Sciatic nerve (tissue), 2 donors: ENCODE data around the gene TMEM156. TPM values are rescaled to one million over a fixed set of nuclear protein-coding genes. Genes with fewer than 3 reads are reported as not detected.
"Not testable (repeated sequence)": the region's sequence is repeated elsewhere in the genome, so short reads cannot be mapped to it uniquely, and the experiment has no call there.

Source experiments
- ATAC-seq: fragments of 200-7000 bp; cut with Tn5 transposase; one replicate; pipeline ENCODE4 v1.9.1; 2020; ENCODE audit warnings: mild to moderate bottlenecking, moderate library complexity
- DNase-seq: peaks from one replicate; pipeline ENCODE4 v3.0.0-alpha.2; 2020; ENCODE audit warnings: low spot score
- intact Hi-C: fragments of 100-400 bp; cut with DNase I; formaldehyde crosslinking; loops from one replicate; pipeline ENCODE4 v1.14.2; 2022
- total RNA-seq: library from RNA; stranded (reverse); fragmentation: NEBNext Ultra II Directional; extraction: Animal tissue kit (Norgen Biotek cat#: 25700); gene quantifications from one replicate; pipeline ENCODE4 v1.2.1, GENCODE V29; 2021
- donor health status: DM: no; HTN: no; CAD: no.
- donor health status: DM: no; HTN: no; CAD: no.

TMEM156 gene
- total RNA-seq, 1 donor from 2014 or later: 0.62 TPM

DNA sequence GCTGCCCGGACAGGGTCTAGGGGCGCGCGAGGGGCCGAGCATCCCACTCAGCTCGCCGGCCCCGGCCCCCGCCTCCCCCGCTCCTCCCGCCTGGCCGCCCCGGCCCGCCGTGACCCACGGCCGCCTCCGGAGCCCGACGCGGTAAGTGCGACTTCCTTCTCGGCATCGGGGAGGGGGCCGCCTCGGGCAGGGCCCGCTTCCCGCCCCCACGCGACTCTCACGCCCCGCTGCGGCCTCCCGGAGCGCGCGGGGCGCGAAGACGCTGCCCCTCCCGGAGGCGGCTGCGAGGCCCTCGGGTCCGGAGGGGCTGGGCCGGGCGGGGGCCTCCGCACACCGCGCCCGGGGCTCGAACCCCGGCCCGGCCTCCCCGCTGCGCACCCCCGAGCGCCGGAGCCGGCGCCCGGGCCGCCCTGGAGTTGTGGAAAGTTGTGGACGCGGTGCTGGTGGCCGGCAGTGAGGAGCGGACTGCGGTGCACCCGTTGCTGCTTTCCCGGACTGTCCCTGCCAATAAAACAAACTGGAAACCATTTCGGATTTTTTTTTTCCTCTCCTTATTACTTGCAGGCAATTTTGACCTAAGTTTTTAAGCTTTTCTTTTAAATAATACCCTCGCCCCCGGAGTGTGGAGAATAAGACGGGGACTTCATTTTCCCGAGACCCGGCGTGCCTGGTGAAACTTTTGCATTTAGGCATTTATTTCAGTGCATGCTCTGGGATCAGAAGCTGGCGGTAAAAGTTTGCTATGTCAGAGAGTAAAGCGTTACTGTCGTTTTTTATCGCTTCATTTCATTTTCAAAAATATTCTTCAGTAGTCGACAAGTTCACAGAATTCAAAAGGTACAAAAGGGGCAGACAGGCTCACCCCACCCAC, 13.0 kb upstream of the TMEM156 start:
- intact Hi-C loops: no loop called here
- ATAC-seq (peak; percentile 53), DNase-seq (no peak)

DNA sequence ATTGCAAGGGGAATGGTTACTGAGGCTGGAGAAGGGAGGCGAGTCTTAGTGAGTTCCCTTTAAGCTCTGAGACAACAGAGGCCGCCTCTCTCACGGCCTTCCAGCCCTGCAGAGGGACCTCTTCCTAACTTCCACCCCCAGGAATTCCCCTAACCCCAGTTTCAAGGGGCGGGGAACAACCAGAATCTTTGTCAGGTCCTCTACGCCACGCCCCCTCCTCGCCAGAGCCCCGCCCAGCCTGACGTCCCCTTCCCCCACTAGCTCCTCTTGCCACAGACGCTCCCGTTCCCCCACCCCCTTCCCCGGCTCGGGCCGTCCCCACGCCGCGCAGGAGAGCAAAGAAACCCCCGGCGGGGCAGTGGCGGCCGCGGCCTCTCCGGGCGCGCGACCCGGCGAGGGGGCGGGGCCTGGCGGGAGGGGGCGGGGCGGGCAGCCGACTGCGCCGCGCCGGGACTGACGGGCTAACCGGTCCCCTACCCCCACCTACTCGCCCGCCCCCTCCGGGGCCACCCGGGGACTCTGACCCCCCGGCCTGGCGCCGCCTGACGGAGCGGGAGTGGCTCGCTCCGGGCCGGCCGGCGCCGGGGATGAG, 12.3 kb upstream of the TMEM156 start:
- DNase-seq (peak; percentile 97), ATAC-seq (peak; percentile 95)
- intact Hi-C loops: no loop called here

DNA sequence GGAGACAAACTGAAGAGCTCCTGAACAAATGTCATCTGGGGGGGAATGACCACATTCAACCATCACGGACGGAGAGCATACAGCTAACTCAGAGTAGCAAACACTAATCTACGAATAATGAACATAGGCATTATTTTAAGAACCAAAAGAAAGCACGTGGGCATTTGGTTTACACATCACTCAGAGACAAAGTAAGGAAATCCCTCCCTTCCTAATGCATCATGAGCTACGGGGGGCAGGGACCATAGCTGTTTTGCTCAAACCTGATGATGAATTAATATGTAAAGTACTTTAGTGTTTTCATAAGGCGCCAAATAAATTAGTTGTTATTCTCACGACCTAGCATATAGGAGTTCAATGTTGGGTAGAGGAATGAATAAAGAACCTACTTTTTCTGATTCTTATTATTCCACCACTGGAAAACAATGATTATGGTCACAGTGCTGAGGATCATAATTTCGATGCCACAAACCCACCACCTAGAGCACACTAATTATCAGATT, 11.7 kb upstream of the TMEM156 start:
- DNase-seq (no peak), ATAC-seq (peak; percentile 4)
- intact Hi-C loops: no loop called here

DNA sequence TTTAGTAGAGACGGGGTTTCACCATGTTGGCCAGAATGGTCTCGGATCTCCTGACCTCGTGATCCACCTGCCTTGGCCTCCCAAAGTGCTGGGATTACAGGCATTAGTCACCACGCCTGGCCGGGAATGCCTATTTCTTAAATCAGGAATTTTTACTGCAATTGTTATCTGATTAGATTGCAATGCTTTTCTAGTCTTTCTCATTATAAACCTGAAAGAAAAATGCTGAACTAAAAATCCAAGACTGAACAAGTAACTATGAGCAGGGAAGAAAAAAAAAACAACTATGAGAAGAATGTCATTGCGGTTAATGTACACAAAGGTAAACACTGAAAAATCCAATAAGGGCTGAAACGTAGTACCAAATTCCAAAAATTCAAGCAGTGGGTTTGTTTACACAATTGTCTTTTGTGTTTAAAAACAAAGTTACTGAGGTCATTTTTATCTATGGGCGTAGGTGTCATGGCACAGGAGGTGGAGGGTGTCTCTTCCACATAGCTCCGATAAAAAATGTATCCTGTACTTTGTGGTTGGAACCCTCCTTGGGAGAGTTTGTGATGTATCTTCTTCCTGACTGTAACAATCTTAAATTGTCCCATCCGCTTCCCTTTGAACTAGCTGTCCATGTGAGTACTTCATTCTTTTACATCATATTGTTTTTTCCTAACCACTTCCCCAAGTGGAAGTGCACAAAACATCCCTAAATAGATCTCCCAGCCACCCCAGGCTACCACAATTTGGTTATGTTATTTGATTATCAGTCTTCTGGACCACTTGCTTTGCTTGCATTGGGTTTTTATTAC, 11.1 kb upstream of the TMEM156 start:
- no peak for DNase-seq
- peak; percentile 20 for ATAC-seq
- intact Hi-C loops: no loop called here

DNA sequence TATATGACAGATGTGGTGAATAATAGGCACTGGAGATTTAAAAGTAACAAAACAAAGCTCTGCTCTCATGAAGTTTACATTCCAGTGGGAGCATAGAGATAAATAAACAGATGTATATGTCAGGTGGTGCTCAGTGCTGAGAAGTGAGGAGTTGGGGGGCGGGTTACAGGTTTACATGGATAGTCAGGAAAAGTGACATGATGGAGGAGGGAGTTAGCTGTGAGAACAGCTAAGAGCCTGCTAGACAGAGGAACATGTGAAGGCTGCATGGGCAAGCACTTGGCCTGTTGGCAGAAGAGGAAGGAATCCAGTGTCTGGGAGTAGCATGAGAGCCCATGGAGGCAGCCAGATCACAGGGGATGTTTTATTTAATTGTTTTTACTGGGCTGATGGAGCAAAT, 10.2 kb upstream of the TMEM156 start:
- DNase-seq (no peak), ATAC-seq (no peak)
- intact Hi-C loops: no loop called here

DNA sequence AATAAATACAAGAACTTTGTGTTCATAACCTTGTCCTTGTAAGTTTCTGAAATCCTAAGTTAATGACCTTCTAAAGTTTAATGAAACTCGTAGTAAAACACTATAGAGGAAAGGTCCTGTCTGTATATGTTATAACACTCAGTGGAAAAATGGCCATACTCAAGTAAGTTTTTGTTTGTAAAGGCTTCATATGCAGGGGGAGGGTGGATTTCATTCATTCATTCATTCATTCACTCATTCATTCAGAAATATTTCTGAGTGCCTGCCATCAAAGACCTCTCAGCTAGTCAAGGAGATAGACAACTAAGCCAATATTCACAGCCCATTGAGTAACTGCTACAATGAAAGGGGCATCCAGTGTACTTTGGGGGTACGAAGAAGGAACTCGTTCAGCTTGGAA, 6.9 kb upstream of the TMEM156 start:
- intact Hi-C loops: no loop called here
- ATAC-seq (no peak), DNase-seq (no peak)

DNA sequence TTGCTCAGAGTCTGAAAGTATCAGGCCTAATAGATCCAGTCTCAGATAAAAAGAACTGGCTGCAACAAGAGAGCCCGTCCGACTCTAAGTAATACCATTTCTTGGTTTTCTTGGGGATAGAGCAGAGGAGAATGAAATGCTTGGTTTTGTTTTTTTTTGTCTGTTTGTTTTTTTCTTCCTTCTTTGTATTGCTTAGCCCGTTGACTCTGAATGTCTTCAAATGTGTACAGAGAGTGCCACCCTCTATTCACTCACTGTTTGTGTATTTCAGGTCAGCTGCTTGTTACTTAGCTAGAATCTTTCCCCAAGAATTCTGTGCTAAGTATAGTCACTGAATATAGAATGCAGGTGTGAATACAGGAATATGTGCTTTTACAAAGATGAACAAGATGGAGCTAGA, 5.7 kb upstream of the TMEM156 start:
- ATAC-seq: no peak
- intact Hi-C loops: no loop called here
- no peak for DNase-seq

DNA sequence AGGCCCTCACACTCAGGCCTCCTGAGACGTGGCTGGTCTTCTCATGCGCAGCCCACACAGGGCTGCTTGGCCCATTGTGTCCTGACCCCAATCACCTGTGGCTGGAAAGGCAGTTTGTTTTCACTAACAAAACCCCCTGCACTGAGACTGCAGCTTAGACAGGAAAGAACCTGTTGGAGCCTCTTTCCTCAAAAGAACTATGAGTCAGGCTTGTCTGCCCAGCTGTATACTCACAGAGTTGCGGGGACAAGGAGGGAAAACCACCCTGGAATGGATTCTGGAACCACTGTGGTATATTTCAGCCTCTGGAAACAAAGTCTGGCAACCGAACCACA, 5.2 kb upstream of the TMEM156 start:
- intact Hi-C loops: no loop called here
- ATAC-seq: no peak
- DNase-seq: no peak

DNA sequence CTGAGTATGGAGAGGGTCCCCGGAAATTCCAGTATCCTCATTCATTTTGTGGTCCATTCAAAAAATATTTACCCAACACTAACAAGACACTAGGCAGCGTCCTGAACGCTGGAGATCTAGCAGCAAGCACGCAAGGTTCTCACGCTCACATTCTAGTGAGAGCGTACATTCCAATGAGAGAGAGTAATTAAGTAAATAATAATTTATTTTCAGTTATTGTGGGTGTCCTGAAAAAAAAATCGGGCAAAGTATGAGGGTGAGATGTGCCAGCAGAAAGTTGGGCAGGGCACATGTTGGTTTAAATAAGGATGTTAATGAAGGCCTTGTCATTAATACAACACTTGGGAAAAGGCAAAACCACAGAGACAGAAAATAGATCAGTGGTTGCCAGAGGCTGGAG, 4.0 kb upstream of the TMEM156 start:
- intact Hi-C loops: no loop called here

DNA sequence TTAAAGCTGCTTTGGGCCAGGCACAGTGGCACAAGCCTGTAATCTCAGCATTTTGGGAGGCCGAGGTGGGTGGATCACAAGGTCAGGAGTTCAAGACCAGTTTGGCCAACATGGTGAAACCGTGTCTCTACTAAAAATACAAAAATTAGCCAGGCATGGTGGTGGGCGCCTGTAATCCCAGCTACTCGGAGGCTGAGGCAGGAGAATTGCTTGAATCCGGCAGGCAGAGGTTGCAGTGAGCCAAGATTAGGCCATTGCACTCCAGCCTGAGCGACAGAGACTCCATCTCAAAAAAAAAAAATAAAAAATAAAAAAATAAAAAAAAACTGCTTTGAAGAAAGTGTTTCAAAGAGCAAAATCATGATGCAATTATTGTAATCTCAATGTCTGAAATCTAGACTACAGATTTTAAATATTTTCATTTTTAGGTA, 604 bp downstream of the TMEM156 start:
- ATAC-seq, intact Hi-C loops, DNase-seq: not testable (repeated sequence)

More for the DNA sequence above, 4.0 kb upstream of the TMEM156 start:
- ATAC-seq (no peak), DNase-seq (no peak)

DNA sequence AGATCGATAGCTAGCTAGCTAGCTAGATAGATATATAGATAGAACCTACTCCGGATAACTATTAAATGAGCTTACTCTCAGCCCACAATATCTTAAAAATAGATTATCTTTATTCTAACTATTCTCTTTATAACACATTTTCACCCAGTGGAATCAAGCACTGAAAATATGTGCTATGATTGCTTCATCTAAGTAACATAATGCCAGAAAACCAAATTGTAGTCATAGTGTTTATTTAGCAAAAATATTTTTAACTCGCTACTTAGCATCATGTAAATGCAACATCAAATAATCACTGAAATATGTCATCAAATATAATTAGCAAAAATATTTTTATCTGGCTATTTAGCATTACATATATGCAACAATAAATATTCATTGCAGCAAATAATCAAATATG, 1.5 kb downstream of the TMEM156 start:
- DNase-seq (no peak), ATAC-seq (no peak)
- intact Hi-C loops: no loop called here

DNA sequence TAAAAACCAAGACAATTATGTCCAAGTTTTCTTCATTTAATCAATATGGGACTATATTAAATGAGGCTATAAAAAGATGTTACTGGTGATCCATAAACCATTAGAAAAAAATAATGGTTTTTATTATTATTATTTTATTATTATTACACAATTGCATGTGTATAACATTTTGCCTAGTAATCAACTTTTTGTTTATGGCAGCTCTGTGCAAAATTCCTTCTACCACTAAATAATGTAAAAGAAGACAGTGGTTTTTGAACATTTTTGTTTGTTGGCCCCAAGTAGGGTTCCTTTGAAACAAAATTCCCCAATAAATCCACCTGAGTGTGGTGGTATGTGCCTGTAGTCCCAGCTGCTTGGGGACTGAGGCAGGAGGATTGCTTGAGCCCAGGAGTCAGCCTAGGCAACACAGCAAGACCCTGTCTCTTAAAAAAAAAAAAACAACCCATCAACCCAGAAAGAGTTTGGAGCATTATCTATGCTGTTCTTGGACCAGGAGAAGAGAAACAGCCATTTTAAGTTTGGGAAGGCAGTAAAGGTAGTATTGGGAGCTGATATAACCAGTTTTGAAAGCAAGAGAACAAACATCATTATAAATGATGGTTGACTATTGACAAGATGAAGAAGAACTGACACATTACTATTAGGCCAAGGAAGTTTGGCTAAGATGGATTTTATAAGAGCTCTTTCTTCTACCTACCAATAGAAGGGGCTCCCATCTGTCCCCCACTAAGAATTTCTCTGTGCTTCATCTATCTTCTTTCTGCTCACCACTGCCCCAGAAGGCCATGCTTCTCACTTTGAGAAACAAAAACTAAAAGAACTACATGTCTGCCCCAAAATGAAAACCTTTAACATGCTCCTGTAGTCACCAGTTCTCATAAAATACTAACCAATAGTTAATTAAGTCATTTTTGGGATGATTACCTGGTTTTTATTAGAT, 2.2 kb downstream of the TMEM156 start:
- ATAC-seq (no peak), DNase-seq (no peak)
- intact Hi-C loops: no loop called here

DNA sequence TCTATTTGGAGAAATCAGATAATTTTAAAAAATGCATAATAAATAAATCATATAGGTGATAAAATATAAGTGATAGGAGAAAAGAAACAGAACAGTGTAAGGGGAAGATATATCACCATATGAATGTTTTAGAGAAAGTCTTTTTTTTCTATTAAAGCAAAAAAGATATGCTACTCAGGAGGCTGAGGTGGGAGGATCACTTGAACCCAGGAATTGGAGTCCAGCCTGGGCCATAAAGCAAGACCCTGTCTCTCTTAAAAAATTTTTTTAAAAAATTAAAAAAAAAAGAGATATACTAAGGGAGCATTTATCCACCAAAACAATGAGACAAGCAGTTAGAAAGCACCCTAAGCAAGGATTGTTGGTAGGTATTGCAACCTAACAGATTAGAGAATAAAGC, 6.1 kb downstream of the TMEM156 start:
- intact Hi-C loops: no loop called here
- ATAC-seq (no peak), DNase-seq (no peak)

DNA sequence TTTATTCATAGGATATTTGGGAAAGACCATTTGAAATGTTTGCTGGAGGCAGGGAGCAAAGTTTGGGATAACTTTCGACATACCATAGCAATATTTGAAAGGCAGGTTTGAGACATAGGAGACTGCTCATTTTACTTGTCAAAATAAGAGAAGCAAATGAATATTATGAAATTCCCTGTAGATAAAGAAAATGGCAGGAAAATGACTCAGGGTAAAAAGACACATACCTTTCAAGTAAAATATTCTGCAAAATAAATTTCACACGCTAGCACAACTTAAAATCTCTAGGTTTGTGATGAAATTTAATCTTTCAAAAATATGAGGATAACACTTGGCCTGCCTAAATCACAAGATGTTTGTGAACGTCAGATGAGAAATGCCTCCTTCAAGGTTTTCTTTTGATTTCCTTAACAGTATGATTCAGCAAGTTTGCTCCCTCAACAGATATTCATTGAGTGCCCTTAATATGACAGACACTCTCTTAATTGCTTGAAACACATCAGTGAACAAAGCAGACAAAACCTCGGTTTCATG, 6.6 kb downstream of the TMEM156 start:
- ATAC-seq (no peak), DNase-seq (no peak)
- intact Hi-C loops: no loop called here

DNA sequence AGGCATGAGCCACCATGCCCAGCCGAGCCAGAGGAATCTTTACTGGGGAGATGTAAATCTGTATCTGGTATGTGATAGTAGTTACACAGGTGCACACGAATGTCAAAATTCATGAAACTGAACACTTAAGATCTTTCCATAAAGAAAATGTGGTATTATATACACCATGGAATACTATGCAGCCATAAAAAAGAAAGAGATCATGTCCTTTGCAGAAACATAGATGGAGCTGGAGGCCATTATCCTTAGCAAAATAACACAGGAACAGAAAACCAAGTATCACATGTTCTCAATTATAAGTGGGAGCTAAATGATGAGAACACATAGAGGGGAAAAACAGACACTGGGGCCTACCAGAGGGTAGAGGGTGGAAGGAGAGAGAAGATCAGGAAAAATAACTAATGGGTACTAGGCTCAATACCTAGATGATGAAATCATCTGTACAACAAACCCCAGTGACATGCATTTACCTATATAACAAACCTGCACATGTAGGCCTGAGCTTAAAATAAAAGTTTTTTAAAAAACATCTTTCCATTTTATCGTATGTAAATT, 7.8 kb downstream of the TMEM156 start:
- DNase-seq: no peak
- intact Hi-C loops: no loop called here
- ATAC-seq: no peak

DNA sequence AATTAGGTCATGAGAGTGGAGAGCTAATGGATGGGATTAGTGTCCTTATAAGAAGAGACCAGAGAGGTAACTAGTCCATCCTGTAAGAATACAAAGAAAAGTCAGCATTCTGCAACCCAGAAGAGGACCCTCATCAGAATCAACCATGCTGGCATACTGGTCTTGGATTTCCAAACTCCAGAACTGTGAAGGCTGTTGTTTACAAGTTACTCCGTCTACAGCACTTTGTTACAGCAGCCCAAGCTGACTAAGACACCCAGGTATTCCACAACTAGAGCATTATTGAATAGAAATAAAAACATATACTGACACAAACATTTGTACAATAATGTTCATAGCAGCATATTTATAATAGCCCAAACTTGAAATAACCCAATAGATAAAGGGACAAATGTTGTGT, 9.2 kb downstream of the TMEM156 start:
- intact Hi-C loops: no loop called here
- ATAC-seq: no peak
- no peak for DNase-seq

DNA sequence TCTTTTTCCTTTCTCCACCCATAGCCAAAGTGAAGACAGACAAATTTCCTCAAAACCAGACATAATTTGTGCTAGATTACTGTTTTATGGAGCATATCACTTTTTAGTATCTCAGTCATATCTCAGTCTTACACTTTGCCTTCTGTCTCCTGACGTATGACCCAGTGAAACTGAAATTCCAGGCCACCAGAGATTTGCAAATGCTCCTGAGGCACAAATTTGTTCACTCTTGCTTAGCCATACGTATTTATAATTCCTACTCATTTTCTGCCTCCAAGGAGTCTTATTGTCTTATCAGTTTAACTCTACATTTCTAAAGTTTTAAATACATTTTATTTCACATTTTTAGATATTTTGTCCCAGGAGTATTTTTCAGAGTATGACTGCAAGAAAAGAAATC, 10.0 kb downstream of the TMEM156 start:
- intact Hi-C loops: no loop called here
- DNase-seq (no peak), ATAC-seq (no peak)

DNA sequence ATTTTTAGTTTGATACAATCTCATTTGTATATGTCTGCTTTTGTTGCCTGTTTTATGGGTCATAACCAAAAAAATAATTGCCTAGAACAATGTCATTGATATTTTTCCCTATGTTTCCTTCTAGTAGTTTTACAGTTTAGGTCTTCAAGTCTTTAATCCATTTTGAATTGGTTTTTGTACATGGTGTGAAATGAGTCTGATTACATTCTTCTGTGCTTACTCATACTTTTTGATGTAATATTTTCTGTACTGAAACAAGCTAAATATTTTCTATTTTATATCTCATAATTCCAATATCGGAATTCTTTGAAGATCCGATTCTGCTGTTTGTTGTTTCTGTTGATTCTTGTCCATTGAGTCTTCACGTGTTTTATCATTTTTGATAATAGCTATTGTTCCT, 10.6 kb downstream of the TMEM156 start:
- no peak for ATAC-seq
- intact Hi-C loops: no loop called here
- DNase-seq: no peak
